Choroid plexus epithelial cell (primary cell): Measurements from ENCODE around the gene KCNK6.

Source experiments
- DNase-seq: peaks from one replicate; pipeline ENCODE4 v3.0.0-alpha.2; 2010; ENCODE audit warnings: low read depth
- H3K4me3 ChIP-seq: 2 replicates; pipeline ENCODE4 v1.5.1; 2011; ENCODE audit warnings: low read depth, mild to moderate bottlenecking, control low read depth, low read length, moderate library complexity
- CTCF ChIP-seq: conservative IDR thresholded peaks from 2 replicates; pipeline ENCODE4 v1.5.1; 2011; ENCODE audit warnings: low read depth, mild to moderate bottlenecking, control low read depth, inconsistent platforms, low read length, moderate library complexity

KCNK6 gene

GRCh38 chr19:38323291-38323690 is 3.6 kb downstream of the KCNK6 start:
- no peak for DNase-seq
- TF ChIP-seq CTCF, result no peak

GRCh38 chr19:38324431-38324830 is 4.8 kb downstream of the KCNK6 start:
- no peak for TF ChIP-seq CTCF
- H3K4me3 ChIP-seq, result no peak overlapping the region
- DNase-seq, result no peak

More at GRCh38 chr19:38323291-38323690, 3.6 kb downstream of the KCNK6 start:
- H3K4me3 ChIP-seq, result no peak overlapping the region

- TF ChIP-seq CTCF, result no peak
- no peak for DNase-seq
- H3K4me3 ChIP-seq, result no peak overlapping the region
Observed at GRCh38 chr19:38326591-38326990, 6.9 kb downstream of the KCNK6 start.

GRCh38 chr19:38329651-38330050 is 10.0 kb downstream of the KCNK6 start:
- no peak for DNase-seq
- TF ChIP-seq CTCF, result no peak
- H3K4me3 ChIP-seq, result no peak overlapping the region

- TF ChIP-seq CTCF, result no peak
Observed at GRCh38 chr19:38331728-38332127, 12.1 kb downstream of the KCNK6 start.

GRCh38 chr19:38333245-38333644 is 13.6 kb downstream of the KCNK6 start:
- no peak overlapping the region for H3K4me3 ChIP-seq
- no peak for TF ChIP-seq CTCF
- no peak for DNase-seq

More at GRCh38 chr19:38331728-38332127, 12.1 kb downstream of the KCNK6 start:
- no peak overlapping the region for H3K4me3 ChIP-seq
- no peak for DNase-seq

- peak overlapping the region; percentile 58 for H3K4me3 ChIP-seq
- DNase-seq, result peak; percentile 97
- TF ChIP-seq CTCF, result no peak
Observed at GRCh38 chr19:38335949-38336637, 16.4 kb downstream of the KCNK6 start.
